Neural progenitor cell (in vitro differentiated cells): ENCODE data around the gene SLC24A4. TPM values are rescaled to one million over a fixed set of nuclear protein-coding genes. Genes with fewer than 3 reads are reported as not detected.

ENCODE experiments used
- DNase-seq: peaks from one replicate; pipeline ENCODE4 v3.0.0-alpha.2; 2016; ENCODE audit warnings: low spot score
- H2AFZ ChIP-seq: fragments of 200-600 bp; sonication (generic); replicated peaks from 2 replicates; pipeline ENCODE4 v1.6.1; 2016; ENCODE audit warnings: antibody characterized with exemption
- H3F3A ChIP-seq: fragments of 200-600 bp; sonication (generic); 2 replicates; pipeline ENCODE4 v1.6.1; 2016; ENCODE audit warnings: antibody characterized with exemption, low read depth
- H3K27ac ChIP-seq: fragments of 200-600 bp; sonication (generic); 2 replicates; pipeline ENCODE4 v1.5.1; 2016; ENCODE audit warnings: mild to moderate bottlenecking
- H3K27me3 ChIP-seq: fragments of 200-600 bp; sonication (generic); 2 replicates; pipeline ENCODE4 v1.6.1; 2016; ENCODE audit warnings: mild to moderate bottlenecking, moderate library complexity
- H3K36me3 ChIP-seq: fragments of 200-600 bp; sonication (generic); 2 replicates; pipeline ENCODE4 v1.5.1; 2016
- H3K4me1 ChIP-seq: fragments of 200-600 bp; sonication (generic); 2 replicates; pipeline ENCODE4 v1.6.1; 2016; ENCODE audit warnings: mixed run types
- H3K4me2 ChIP-seq: fragments of 200-600 bp; sonication (generic); 2 replicates; pipeline ENCODE4 v1.6.1; 2016
- H3K4me3 ChIP-seq: fragments of 200-600 bp; sonication (generic); 2 replicates; pipeline ENCODE4 v1.5.1; 2016
- H3K79me2 ChIP-seq: fragments of 200-600 bp; sonication (generic); 2 replicates; pipeline ENCODE4 v1.6.1; 2016; ENCODE audit warnings: low read depth
- H3K9ac ChIP-seq: fragments of 200-600 bp; sonication (generic); 2 replicates; pipeline ENCODE4 v1.6.1; 2016
- H3K9me3 ChIP-seq: fragments of 200-600 bp; sonication (generic); 2 replicates; pipeline ENCODE4 v1.5.1; 2016; ENCODE audit warnings: low read depth
- H4K20me1 ChIP-seq: fragments of 200-600 bp; sonication (generic); 2 replicates; pipeline ENCODE4 v1.6.1; 2016; ENCODE audit warnings: low read depth
- H3K27ac Mint-ChIP-seq: 3 replicates; pipeline ENCODE4 v1.8.0; 2021; ENCODE audit warnings: mixed read lengths
- H3K27me3 Mint-ChIP-seq: 2 replicates; pipeline ENCODE4 v1.8.0; 2022; ENCODE audit warnings: low read depth, mild to moderate bottlenecking, inconsistent platforms, moderate library complexity, mixed read lengths; ENCODE audit not compliant: insufficient read depth
- H3K36me3 Mint-ChIP-seq: 3 replicates; pipeline ENCODE4 v1.8.0; 2021; ENCODE audit warnings: mixed read lengths
- H3K4me1 Mint-ChIP-seq: 3 replicates; pipeline ENCODE4 v1.8.0; 2021; ENCODE audit warnings: mixed read lengths
- H3K4me3 Mint-ChIP-seq: 3 replicates; pipeline ENCODE4 v1.8.0; 2021; ENCODE audit warnings: mild to moderate bottlenecking, moderate library complexity, mixed read lengths
- H3K9me3 Mint-ChIP-seq: 3 replicates; pipeline ENCODE4 v1.8.0; 2020; ENCODE audit warnings: mixed read lengths
- CTCF ChIP-seq: fragments of 200-600 bp; sonication (generic); IDR thresholded peaks from 2 replicates; pipeline ENCODE4 v1.5.1; 2017; ENCODE audit warnings: antibody characterized with exemption, mild to moderate bottlenecking
- EZH2 ChIP-seq: fragments of 200-600 bp; sonication (generic); IDR thresholded peaks from 2 replicates; pipeline ENCODE4 v1.6.1; 2017; ENCODE audit warnings: antibody characterized with exemption, mild to moderate bottlenecking, moderate library complexity
- EZH2phosphoT487 ChIP-seq: fragments of 200-600 bp; sonication (generic); IDR thresholded peaks from 2 replicates; pipeline ENCODE4 v1.6.1; 2017; ENCODE audit warnings: antibody characterized with exemption
- total RNA-seq: library from RNA; depleted of rRNA; stranded (reverse); fragments of >200 nt; gene quantifications from 2 replicates; pipeline ENCODE4 v1.2.3, GENCODE V29; 2015; ENCODE audit warnings: low replicate concordance

The SLC24A4 gene
- total RNA-seq, 1 donor from 2014 or later: 0.73 TPM

GRCh38 chr14:92448786-92449185 is 125.8 kb downstream of the SLC24A4 start:
- Histone ChIP-seq H3K9ac (no peak overlapping the region), H3K4me2 (no peak overlapping the region), H3K4me1 (no peaks in the 10 kb centered on the region), H3K27ac (no peak overlapping the region), H2AFZ (no peak overlapping the region), H3F3A (no peaks in the 10 kb centered on the region), H3K9me3 (no peaks in the 10 kb centered on the region), H4K20me1 (no peaks in the 10 kb centered on the region), H3K36me3 (no peaks in the 10 kb centered on the region), H3K79me2 (no peaks in the 10 kb centered on the region), H3K4me3 (no peak overlapping the region), H3K27me3 (no peaks in the 10 kb centered on the region)
- Mint-ChIP-seq H3K4me3 (no peak overlapping the region), H3K27ac (peak overlapping the region; percentile 68), H3K27me3 (peaks cover 2% of the 10 kb centered on the region), H3K36me3 (no peaks in the 10 kb centered on the region), H3K9me3 (peaks cover 2% of the 10 kb centered on the region), H3K4me1 (peaks cover 30% of the 10 kb centered on the region)
- no peak for DNase-seq
- TF ChIP-seq EZH2phosphoT487 (no peak), CTCF (no peak), EZH2 (no peak)

GRCh38 chr14:92449404-92450181 is 126.6 kb downstream of the SLC24A4 start:
- no peak overlapping the region for H3K4me3 Mint-ChIP-seq
- H3K27ac Mint-ChIP-seq: peak overlapping the region; percentile 94
- no peak for TF ChIP-seq EZH2
- TF ChIP-seq CTCF: no peak
- TF ChIP-seq EZH2phosphoT487: no peak
- H3K9me3 Mint-ChIP-seq: peaks cover 2% of the 10 kb centered on the region
- peak overlapping the region; percentile 82 for H2AFZ ChIP-seq
- no peaks in the 10 kb centered on the region for H4K20me1 ChIP-seq
- H3K27me3 ChIP-seq: no peaks in the 10 kb centered on the region
- no peak overlapping the region for H3K4me3 ChIP-seq
- H3K36me3 ChIP-seq: no peaks in the 10 kb centered on the region
- H3K4me2 ChIP-seq: no peak overlapping the region
- no peaks in the 10 kb centered on the region for H3F3A ChIP-seq
- H3K27ac ChIP-seq: no peak overlapping the region
- H3K36me3 Mint-ChIP-seq: no peaks in the 10 kb centered on the region
- no peaks in the 10 kb centered on the region for H3K4me1 ChIP-seq
- no peaks in the 10 kb centered on the region for H3K27me3 Mint-ChIP-seq
- H3K9me3 ChIP-seq: no peaks in the 10 kb centered on the region
- H3K4me1 Mint-ChIP-seq: peaks cover 30% of the 10 kb centered on the region
- no peak overlapping the region for H3K9ac ChIP-seq
- DNase-seq: peak; percentile 14
- H3K79me2 ChIP-seq: no peaks in the 10 kb centered on the region

- Mint-ChIP-seq H3K4me1 (peaks cover 30% of the 10 kb centered on the region), H3K27me3 (no peaks in the 10 kb centered on the region), H3K9me3 (peaks cover under 1% of the 10 kb centered on the region), H3K4me3 (peak overlapping the region; percentile 58), H3K36me3 (no peaks in the 10 kb centered on the region), H3K27ac (peak overlapping the region; percentile 94)
- no peak for TF ChIP-seq EZH2
- TF ChIP-seq CTCF: no peak
- no peak for TF ChIP-seq EZH2phosphoT487
- H3K4me1 ChIP-seq: no peaks in the 10 kb centered on the region
- no peaks in the 10 kb centered on the region for H3K9me3 ChIP-seq
- H4K20me1 ChIP-seq: no peaks in the 10 kb centered on the region
- no peak overlapping the region for H3K9ac ChIP-seq
- no peaks in the 10 kb centered on the region for H3K79me2 ChIP-seq
- no peak for DNase-seq
- H3F3A ChIP-seq: no peaks in the 10 kb centered on the region
- H2AFZ ChIP-seq: peak overlapping the region; percentile 82
- no peak overlapping the region for H3K4me3 ChIP-seq
- no peaks in the 10 kb centered on the region for H3K27me3 ChIP-seq
- H3K27ac ChIP-seq: no peak overlapping the region
- no peak overlapping the region for H3K4me2 ChIP-seq
- no peaks in the 10 kb centered on the region for H3K36me3 ChIP-seq
These were observed 127.5 kb downstream of the SLC24A4 start for GRCh38 chr14:92450351-92451070.
